ENCODE measurements around the gene SIVA1.

The SIVA1 gene, protein sequence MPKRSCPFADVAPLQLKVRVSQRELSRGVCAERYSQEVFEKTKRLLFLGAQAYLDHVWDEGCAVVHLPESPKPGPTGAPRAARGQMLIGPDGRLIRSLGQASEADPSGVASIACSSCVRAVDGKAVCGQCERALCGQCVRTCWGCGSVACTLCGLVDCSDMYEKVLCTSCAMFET

DNA sequence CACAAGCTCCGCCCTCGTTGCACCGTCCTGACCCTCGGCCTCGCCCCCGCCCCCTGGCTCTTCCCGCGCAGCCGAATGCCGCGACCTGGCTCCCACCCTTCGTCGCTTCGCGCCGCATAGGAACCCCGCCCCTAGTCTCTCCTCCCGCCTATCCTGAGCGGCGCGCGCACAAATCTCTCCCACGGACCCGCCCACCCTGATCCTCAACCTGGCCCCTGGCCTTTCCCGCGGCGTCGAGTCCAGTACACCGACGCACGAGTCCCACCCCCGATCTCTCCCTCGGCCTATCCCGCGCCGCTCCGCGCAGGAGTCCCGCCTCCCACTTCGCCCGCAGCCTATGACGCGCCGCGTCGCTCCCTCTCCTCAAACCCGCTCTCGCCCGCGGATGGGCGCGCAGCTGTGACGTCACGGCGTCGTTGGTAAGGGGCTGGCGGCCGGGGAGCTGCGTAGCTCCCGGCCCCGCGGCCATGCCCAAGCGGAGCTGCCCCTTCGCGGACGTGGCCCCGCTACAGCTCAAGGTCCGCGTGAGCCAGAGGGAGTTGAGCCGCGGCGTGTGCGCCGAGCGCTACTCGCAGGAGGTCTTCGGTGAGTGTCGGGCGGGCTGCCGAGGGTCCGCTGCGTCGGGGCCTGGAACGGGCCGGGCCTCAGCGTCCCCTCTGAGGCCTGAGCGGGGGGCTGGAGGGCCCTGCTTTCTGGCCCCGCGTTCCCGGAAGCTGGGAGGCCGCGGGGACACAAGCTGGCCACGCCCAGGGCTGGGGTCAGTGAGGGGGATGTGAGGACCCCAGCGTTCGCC lies at the start of gene SIVA1:
Gene SIVA1 (plus strand): TSS at position 413 of the 793 bp plus-strand sequence. CDS start 55 bp downstream, at position 468.
- peak; percentile 99 for DNase-seq (ENCODE audit: low spot score)

DNA sequence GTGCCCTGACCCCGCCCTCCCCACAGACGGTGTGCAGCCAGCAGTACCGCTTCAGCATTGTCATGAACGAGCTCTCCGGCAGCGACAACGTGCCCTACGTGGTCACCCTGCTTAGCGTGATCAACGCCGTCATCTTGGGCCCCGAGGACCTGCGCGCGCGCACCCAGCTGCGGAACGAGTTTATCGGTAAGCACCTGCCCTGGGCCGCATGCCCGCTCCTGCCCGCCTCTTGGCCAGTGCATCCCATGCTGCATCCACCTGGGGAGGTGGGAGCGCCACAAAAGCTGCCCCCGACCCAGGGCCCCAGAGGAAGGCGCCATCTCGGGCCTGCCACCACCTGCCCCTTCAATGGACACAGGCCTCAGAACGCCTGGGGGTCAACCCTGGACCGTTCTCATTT lies 49.7 kb upstream of the SIVA1 start:
- DNase-seq (ENCODE audit: low spot score), result no peak

DNA sequence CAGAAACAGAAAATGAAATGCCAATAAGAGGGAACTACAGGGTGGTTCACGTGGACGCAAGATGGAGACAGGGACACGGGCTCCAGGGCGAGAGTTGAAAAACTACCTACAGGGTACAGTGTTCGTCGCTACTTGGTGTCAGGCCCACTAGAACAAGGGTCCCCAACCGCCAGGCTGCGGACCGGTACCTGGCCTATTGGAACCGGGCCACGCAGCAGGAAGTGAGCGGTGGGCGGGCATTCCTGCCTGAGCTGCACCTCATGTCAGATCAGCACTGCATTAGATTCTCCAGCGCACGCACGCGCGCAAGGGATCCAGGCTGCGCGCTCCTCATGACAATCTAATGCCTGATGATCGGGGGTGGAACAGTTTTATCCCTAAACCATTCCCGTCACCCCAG lies 48.7 kb upstream of the SIVA1 start:
- no peak for DNase-seq (ENCODE audit: low spot score)

DNA sequence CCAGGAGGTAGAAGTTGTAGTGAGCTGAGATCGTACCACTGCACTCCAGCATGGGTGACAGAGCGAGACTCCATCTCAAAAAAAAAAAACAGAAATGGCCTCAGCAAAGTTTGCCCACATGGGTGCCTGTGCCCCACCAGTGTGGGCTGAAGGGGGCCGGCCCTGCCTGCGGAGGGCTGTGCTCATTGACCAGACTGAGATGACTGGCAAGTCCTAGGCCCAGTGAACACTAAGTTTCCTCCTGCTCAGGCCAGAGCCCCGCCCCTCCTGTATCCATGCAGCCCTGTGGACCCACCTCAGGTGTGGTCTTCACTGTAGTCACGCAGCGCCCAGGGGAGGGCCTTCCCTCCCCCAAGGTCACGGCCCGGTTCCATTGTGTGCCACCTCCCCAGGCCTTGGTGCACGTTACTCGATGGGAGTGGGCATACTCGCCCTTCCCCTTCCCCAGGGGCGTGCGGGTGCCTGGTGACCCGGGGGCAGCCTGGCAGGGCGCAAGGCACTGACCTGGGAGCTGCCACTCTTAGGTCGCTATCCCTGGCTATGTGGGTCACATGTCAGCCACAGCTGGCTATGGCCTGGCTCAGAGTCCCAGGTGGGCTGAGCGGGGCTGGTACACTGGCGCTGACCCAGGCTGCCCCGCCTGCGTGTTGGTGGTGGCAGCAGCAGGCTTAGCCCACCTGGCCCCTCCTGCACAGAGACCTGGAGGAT lies 47.5 kb upstream of the SIVA1 start:
- no peak for DNase-seq (ENCODE audit: low spot score)

DNA sequence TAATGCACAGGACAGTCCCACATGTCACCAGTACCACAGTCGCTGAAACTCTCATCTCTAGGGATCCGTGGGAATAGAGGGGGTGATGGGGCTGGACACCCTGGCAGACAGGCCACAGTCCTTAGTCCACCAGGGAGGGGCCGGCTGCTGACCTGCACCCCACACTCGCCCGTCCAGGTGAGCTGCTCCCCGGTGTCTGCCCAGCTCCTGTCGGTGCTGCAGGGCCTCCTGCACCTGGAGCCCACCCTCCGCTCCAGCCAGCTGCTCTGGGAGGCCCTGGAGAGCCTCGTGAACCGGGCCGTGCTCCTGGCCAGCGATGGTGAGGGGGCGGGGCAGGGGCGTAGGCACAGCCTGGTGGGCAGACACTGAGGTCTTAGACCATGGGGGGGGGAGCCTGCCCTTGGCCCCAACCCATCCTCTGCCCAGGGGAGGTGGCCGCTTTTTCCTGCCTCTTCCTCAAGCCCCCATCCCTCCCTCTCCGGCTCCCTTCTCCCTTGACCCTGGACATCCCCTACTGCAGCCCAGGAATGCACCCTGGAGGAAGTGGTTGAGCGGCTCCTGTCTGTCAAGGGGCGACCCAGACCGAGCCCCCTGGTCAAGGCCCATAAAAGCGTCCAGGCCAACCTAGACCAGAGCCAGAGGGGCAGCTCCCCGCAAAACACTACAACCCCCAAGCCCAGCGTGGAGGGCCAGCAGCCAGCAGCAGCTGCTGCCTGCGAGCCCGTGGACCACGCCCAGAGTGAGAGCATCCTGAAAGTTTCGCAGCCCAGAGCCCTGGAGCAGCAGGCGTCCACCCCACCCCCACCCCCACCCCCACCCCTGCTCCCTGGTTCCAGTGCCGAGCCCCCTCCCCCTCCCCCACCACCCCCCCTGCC lies 46.0 kb upstream of the SIVA1 start:
- DNase-seq (ENCODE audit: low spot score), result no peak

DNA sequence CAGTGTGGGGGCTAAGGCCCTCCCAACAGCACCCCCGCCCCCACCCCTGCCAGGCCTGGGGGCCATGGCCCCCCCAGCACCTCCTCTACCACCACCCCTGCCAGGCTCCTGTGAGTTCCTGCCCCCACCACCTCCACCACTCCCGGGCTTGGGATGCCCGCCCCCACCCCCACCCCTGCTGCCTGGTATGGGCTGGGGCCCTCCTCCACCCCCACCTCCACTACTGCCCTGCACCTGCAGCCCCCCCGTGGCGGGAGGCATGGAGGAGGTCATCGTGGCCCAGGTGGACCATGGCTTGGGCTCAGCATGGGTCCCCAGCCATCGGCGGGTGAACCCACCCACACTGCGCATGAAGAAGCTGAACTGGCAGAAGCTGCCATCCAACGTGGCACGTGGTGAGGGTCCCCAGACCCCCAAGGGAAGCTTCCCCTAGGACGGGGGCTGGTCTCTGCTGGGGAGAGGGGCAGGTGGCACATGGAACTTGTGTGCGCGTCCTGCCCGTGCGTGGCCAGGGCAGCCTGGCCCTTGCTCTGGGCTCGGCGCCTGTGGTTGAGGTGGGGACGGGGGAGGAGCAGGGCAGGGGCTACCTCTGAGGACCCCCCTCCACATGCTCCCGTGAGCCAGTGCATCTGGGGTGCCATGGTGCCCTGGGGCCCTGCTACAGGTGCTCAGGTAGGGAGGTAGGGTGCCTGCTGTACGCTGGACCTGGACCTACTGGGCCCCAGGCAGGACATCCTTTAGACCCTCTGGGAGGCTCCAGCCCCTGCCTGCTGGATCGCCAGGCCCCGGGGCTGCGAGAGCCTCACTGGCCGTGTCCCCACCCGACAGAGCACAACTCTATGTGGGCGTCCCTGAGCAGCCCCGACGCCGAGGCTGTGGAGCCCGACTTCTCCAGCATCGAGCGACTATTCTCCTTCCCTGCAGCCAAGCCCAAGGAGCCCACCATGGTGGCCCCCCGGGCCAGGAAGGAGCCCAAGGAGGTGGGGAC lies 45.0 kb upstream of the SIVA1 start:
- no peak for DNase-seq (ENCODE audit: low spot score)

DNA sequence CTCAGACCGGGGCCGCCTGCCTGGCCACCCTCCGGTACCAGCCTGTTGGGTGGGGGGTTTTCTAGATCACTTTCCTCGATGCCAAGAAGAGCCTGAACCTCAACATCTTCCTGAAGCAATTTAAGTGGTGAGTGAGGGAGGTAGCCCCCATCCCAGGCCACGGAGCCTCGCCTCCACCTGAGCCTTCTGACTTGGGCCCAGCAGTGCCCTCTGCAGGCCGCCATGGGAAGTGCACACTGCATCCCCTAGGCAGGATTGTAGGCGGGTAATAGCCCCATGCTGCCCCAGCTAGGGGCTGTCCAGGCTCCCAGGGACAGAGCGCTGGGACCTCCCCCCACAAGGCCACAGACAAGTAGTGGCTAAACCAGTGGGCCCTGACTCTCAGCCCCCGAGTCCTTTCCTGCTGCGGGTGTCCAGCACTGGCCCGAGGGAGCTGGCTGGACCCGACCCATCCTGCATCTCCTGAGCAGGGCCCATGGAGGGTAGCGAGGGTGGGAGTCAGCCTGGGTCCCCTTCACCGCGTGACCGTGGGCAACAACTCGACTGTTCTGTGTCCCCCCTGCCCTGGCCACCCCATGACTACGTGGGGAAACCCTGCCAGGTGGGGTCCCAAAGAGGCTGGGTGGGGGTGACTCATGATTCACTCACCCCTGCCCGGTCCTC lies 44.2 kb upstream of the SIVA1 start:
- DNase-seq (ENCODE audit: low spot score), result no peak

DNA sequence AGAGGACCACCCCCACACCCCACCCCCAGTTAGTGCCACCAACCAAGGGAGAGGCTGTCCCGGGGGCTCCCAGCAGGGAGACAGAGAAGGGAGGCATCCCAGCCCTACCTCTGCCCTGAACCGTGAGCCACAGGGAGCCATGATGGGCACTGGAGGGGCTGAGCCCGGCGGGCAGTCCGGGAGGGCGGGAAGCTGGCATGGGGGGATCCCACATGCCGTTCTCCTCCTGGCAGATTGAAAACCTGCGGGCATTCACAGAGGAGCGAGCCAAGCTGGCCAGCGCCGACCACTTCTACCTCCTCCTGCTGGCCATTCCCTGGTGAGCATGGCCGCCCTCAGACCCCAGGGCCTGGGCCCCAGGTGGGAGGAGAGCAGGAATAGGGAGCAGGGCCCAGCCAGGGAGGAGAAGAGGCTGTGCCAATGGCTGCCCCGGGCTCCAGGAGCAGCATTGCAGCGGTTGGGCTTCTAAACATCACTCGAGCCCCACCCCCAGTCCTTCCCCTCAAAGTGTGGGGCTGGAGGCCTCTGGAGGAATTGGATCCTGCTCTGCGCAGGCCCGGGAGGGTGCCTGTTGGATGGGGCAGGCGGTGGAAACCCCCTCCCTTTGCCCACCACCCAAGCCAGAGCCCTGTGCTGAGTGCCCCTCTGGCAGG lies 43.4 kb upstream of the SIVA1 start:
- no peak for DNase-seq (ENCODE audit: low spot score)

DNA sequence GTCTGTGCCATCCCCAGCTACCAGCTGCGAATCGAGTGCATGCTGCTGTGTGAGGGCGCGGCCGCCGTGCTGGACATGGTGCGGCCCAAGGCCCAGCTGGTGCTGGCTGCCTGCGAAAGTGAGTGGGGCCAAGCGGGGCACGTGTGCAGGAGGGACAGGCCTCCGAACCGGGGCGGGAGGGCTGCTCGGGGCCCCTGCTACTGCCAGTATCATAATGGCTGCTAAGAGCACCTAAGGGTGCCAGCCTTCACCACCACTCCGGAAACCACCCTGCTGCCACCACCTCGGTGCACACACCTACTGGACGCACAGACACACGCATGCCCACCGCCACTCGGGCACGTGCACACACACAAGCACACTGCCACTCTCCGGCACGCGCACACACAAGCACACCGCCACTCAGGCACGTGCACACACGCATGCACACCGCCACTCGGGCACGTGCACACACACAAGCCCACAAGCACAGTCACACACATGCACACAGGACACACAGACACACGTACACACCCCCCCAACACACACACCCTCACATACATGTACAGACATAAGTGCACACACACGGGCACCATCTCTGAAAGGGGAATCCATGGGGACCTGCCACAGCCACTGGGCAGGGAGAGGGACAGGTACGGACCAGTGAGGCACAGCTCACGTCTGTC lies 42.7 kb upstream of the SIVA1 start:
- DNase-seq (ENCODE audit: low spot score), result no peak

DNA sequence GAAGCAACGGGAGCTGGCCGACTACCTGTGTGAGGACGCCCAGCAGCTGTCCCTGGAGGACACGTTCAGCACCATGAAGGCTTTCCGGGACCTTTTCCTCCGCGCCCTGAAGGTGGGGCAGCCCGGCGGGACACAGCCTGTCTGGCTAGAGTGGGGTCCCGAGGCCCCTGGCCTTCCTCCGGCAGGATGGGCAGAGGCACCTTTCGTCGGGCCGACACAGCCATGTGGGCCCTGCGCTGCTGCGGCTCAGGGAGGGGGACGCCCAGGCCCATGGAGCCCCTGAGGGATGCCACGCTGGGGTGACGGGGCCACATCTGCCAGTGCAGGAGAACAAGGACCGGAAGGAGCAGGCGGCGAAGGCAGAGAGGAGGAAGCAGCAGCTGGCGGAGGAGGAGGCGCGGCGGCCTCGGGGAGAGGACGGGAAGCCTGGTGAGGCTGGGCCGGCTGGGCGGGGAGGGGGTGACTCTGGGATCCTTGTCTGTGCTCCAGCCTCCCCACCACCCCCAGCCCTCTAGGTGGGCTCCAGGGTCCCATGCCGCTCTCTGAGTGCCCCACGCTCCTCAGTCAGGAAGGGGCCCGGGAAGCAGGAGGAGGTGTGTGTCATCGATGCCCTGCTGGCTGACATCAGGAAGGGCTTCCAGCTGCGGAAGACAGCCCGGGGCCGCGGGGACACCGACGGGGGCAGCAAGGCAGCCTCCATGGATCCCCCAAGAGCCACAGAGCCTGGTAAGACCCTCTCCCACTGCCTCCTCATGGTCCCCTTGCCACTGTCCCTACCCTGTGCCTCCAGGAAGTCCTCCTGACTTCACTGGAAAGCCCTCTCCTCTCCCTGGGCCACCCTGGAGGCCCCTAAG lies 39.8 kb upstream of the SIVA1 start:
- no peak for DNase-seq (ENCODE audit: low spot score)

DNA sequence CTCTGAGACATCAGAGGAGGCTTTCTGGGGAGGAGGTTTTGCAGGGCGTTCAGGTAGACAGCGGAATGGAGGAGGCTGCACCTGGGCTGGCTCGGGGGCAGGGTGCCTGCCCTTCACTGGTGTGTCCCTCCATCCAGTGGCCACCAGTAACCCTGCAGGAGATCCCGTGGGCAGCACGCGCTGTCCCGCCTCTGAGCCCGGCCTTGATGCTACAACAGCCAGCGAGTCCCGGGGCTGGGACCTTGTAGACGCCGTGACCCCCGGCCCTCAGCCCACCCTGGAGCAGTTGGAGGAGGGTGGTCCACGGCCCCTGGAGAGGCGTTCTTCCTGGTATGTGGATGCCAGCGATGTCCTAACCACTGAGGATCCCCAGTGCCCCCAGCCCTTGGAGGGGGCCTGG lies 38.9 kb upstream of the SIVA1 start:
- no peak for DNase-seq (ENCODE audit: low spot score)

DNA sequence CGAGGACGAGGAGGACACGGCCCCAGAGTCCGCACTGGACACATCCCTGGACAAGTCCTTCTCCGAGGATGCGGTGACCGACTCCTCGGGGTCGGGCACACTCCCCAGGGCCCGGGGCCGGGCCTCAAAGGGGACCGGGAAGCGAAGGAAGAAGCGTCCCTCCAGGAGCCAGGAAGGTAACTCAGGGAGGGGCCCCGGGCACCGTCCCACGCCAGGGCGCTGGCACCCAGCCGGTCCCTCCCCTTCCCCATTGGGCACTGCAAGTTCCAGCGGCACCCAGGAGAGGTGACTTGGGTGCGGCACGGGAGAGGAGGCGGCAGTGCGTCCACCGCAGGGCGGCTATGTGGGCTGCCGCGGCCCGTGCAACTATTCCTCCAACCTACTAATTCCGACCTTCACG lies 38.3 kb upstream of the SIVA1 start:
- no peak for DNase-seq (ENCODE audit: low spot score)

DNA sequence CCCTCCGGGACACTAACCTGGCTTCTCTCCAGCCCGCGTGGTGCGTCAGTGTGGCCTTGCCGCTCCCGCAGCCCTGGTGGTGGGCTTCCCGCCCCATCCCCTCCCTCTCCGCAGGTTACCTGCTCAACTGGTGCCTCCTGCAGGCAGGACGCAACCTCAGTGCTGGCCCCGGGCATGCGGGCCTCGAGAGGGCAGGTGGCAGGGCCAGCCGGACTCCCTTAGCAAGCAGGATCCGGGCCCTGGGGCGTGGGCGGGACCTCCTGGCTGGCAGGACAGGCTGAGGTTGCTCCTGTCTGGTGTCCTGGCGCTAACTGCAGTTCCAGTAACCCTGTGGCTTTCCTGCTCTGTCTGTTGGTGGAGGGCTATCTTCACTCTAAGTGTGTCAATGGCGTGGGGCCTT lies 37.5 kb upstream of the SIVA1 start:
- DNase-seq (ENCODE audit: low spot score), result no peak

DNA sequence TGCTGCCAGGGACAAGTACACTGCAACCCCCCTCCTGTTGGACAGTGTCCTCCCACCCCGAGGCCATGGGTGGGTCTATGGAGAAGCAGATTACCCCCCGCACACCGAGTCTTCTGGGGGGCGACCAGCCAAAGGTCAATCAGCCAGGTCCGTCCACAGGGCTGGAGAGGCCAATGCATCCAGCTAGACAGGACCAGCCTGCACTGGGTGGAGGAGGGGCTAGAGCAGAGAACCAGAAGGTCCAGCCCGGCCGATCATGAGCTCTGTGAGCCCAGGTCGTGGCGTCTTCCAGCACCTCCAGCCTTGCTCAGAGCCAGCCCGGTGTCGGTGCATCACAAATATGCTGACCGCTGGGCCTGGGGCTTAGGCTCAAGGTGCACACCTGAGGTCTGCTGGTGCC lies 37.1 kb upstream of the SIVA1 start:
- no peak for DNase-seq (ENCODE audit: low spot score)

DNA sequence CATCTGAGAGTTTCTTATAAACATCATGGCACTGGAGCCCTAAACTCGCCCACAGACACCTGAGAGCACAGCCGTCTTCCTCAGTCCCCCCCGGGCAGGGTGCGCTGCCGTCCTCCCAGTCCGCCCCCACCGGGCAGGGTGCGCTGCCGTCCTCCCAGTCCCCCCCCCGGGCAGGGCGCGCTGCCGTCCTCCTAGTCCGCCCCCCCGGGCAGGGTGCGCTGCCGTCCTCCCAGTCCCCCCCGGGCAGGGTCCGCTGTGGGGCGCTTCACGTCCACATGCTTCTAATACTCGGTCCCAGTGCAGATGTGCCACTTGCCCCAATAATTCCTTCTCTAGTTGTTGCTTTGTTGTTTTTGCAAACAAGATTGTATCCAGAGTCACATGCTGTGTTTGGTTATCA lies 35.8 kb upstream of the SIVA1 start:
- no peak for DNase-seq (ENCODE audit: low spot score)

DNA sequence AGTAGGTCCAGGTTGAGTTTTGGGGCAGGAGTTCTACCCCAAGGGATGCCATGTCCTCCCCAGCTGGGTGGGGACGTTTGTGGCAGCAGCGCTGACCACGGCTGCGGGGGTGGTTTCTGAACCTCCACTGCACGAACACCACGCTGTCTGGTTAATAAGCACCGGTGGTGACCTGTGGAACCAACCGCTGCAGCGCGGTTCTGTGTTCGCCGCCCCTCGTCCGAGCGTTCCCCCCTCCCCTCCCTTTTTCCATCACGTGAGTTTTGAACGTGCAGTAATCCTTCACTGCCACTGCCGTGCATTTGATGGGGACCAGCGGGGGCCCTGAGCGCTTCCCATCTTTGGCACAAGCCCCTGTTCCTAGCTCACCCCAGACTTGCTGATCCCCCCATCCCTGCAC lies 35.3 kb upstream of the SIVA1 start:
- DNase-seq (ENCODE audit: low spot score), result no peak

DNA sequence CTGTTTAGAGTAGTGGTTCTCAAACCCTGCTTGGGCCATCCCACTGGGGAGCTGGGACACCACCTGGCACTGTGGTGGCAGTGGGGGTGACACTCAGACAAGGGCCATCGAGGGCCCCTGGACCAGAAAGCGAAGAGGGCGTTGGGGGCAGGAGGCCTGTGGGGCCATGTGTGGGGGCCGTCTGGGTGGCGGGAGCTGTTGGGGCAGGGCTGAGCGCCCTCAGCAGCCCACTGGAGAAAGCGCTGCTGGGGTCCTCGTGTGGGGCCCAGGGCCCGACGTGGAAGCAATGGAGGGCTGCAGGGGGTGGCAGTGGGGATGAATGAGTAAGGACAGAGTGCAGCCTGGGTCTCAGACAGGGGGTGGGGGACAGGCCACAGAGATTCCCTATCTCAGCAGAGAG lies 34.8 kb upstream of the SIVA1 start:
- DNase-seq (ENCODE audit: low spot score), result no peak

DNA sequence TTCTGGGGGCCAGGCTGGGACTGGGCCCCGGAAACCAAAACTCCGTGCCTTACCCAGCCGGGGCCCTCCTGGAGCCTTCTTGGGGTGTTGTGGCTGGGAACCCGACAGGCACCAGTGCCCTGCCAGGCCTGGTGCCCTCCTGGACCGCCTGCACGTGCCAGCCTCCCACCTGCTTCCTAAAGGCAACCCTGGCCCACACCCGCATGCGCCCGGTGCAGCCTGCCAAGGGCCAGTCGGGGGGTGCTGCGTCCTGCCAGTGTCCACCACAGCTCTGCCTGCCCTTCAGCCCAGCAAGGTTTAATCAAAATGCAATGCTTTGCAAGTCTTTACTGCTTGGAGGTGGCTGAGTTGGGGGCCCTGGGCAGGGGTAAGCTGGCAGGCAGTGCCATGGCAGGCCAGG lies 34.1 kb upstream of the SIVA1 start:
- DNase-seq (ENCODE audit: low spot score), result no peak
